HG03558 (cell line): ENCODE results near the gene C15orf62.

ENCODE experiments used
- ATAC-seq: cut with Tn5 transposase; IDR thresholded peaks from one replicate; pipeline ENCODE4 v1.9.1; 2021; ENCODE audit warnings: moderate number of reproducible peaks; ENCODE audit not compliant: unreplicated experiment; ENCODE audit errors: extremely low read depth

Gene C15orf62

GRCh38 chr15:40754883-40755811 lies 14.6 kb upstream of the C15orf62 start, which contains the start of gene RMDN3:
RMDN3 (minus strand) TSS chr15:40755254; CDS start chr15:40754783, 471 bp downstream.
- peak; percentile 59 for ATAC-seq

GRCh38 chr15:40755812-40756208 lies 14.0 kb upstream of the C15orf62 start:
- no peak for ATAC-seq

DNA sequence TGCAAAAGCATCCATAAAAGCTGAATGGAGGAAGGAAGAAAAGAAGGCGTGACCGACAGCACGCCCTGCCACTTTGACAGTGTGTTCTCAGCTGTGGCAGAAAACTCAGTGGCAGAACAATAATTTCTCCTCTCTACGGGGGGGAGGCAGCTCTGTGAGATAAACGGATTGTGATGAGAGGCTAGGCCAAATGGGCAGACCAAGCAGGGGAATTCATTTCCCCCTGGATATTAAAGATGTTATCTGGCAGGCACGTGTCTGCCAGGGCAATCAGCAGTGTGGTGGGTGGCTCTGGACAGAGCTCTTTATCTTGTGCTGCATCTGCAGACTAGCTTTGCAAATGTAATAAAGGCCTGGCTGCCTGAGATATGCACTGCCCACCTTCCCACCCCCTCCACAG lies 12.8 kb upstream of the C15orf62 start:
- no peak for ATAC-seq

GRCh38 chr15:40759961-40760360 lies 9.8 kb upstream of the C15orf62 start:
- no peak for ATAC-seq

DNA sequence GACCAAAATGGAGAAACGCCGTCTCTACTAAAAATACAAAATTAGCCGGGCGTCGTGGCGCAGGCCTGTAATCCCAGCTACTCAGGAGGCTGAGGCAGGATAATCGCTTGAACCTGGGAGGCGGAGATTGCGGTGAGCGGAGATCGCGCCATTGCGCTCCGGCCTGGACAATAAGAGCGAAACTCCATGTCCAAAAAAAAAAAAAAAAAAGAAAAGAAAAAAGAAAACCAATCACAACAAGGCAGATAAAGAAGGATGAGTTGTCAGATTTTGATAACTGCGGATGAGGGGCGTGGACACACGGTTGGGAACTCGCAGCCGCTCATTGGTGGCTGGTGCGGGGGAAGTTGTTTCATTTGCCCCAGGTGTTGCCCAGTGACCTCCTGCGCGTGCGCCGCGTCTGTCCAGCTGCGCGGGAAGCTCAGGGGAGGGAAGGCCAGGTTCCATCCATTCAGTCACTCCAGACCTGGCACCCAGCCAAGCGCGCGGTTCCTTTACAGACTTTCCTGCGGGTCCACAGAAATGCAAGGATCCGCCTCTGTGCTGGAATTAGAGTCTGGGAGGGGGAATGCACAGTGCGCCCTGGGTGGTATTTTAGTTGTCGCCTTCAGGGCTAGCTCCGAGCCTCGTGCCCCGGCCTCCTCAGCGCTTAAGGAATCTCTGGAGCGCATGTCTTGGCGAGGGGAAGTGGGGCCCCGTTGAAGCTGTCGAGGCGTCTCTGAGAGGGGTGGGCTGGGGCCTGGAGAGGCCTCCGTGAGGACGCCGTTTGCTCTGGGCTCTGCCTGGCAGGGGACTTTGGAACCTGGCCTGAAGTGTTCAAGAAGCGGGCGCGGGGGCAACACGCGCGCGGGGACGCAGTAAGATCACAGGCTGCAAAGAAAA lies 6.6 kb upstream of the C15orf62 start:
- no peak for ATAC-seq

- no peak for ATAC-seq
These were observed 5.8 kb upstream of the C15orf62 start, which contains the start of gene GCHFR for GRCh38 chr15:40763801-40764628. GCHFR (plus strand) TSS chr15:40764068; CDS start chr15:40764181, 113 bp downstream.

DNA sequence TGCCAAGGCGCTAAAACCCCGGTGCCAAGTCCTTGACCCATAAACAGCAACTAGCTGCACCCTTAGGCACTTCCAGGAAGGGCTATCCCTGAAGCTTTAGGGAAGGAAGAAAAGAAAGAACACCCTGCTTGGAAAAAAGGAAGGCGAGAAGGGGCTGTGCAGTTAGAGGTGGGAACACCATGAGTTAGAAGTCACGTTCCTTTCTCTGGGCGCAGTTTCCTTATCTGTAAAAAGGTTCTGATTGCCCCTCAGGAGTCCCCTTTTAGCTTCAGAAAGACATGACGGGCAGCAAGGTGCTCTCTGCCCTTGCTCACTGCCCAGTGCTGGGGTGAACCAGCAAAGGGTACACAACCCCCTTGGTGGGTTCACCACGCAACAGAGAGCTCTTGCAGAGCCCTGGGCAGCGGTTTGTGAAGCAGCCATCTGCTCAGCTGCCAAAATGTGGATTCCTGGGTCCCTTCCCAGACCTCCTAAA lies 5.1 kb upstream of the C15orf62 start:
- no peak for ATAC-seq

- no peak for ATAC-seq
These were observed 3.5 kb upstream of the C15orf62 start for GRCh38 chr15:40766194-40766815.

DNA sequence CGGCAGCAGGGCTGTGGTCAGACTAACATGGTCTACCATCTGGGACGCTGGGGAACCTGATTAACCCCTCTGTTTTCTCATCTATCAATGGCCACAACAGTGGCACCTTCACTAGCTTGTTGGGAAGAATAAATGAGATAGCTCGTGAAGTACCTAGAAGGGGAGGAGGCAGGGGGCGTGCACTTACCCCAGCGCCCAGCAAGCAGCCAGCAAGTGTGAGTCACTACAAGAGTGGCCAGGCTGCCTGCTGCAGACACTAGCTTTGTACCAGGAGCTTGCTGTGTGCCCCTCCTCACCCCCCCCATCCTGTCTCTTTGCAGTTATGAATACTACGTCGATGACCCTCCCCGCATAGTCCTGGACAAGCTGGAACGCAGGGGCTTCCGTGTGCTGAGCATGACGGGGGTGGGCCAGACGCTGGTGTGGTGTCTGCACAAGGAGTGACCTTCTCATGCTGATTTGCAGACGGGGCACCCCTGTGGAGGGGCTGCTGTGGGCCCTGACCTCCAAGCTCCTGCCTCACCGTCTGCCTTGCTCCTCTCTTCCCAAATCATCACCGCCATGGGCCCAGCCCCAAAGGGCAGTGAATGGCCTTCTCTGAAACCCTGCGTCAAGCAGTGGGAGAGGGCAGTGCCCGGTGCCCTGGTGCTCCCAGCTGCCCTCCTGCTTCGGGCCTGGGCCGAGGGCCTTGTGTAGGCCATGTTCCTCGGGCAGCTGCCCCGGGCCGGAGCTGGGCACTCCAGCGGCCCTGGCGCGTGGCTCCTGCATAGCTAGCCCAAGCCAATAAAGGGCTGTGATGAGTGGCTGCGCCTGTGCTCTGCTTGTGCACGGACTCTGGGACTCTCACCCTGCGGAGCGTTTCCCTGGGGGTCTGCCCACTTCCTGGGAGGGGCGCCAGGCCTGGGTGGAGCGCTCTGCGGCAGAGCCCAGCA lies 2.6 kb upstream of the C15orf62 start:
- no peak for ATAC-seq

GRCh38 chr15:40767838-40768500 lies 1.8 kb upstream of the C15orf62 start:
- no peak for ATAC-seq

DNA sequence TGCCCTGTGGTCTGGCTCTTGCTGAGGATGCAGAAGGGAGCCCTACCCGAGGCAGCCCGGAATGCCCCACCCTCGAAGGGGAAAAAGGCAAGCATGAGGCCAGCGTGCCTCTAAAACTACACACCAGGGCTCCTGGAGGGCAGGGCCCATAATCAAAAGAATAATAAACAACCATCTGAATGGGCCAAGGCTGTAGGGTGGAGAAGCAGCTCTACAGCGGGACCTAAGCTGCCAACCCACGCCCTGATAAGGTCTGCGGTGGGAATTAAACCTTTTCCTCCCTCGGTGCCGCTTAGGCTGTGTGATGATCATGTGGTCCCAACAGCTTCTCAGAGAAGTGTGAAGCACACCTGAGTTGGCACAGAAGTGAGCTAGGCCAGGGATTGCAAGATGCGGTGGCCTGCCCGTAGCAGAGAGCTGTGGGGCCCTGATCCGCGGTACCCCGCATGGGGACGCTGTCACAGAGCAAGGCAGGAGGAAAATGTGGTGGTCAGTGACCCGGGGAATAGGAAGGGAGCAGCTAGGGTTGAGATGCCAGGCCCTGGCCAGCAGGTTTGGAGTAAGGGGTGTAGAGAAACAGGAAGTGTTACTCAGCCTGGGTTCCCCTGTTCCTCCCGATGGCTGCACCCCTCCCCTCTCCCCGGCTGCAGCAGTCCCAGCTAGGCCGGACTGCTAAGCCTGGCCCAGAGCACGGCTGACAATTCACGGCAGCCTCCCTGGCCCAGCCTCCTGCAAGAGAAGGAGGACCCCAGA lies 1.1 kb upstream of the C15orf62 start:
- ATAC-seq, result no peak

GRCh38 chr15:40770147-40770721 lies 454 bp downstream of the C15orf62 start:
- ATAC-seq, result no peak

- no peak for ATAC-seq
These were observed 1.5 kb downstream of the C15orf62 start for GRCh38 chr15:40771242-40771641.

DNA sequence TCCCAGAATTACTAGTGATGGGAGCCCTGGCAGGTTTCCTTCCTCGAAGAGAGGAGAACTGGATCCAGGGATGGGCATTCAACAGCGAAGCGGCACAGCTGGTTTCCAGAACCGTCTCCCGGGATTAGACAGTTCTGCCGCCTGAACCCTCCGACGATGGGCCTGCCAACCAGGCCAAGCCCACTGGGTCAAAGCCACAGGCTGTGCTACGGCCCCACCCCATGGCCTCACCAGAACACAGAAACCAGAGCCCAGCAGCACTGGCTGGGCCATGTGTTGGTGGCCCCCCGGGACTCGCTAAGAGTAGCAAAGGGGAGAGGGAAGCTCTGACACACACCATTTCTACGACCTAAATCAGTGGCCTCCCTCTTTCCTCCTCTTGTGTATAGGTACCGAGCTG lies 2.2 kb downstream of the C15orf62 start:
- ATAC-seq, result no peak

GRCh38 chr15:40773496-40773895 lies 3.7 kb downstream of the C15orf62 start:
- no peak for ATAC-seq

DNA sequence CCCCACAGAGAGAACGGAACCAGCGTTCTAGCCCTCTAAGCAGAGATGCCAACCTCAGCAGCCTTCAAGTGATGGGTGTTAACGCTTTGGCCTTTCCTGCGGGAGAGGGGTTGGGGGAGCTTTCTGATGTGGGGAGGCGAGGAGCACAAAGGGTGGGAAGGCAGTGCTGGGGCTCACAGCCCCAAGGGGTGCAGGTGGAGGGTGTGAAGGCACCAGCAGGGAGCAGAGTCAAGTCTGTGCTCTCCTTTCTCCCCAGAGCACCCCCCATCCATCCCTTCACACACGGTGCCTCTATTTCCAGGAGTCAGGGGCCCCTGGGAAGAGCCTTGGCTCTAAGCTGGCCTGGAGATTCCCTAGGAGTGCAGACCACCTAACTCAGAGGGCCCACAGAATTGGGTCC lies 4.1 kb downstream of the C15orf62 start:
- ATAC-seq, result no peak

DNA sequence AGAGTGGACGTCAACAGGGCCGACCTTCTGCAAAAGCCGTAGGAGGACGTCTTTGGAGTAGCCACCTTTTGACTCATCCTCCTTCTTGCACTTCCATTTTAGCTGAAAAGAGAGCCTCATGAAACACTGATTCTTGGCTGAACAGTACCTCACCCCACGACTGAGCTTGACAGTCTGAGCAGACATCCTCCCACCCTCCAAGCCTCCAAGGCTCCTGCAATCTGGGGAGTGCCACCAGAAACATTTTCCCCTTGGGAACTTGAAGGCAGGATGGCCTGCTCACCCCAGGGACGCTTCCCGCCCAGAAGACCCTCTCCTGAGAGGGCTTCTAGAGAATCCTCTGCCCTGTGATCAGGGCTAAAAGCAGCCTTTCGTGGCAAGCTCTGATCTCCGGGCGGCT lies 5.2 kb downstream of the C15orf62 start:
- no peak for ATAC-seq
